ACC112 (cell line): Measurements from ENCODE around the gene POLR2F.
"Not testable (repeated sequence)": the region's sequence is repeated elsewhere in the genome, so short reads cannot be mapped to it uniquely, and the experiment has no call there.

ENCODE experiments used
- H2AFZ ChIP-seq: fragments of 200-600 bp; sonication (generic); one replicate; pipeline ENCODE4 v1.6.0; 2017; ENCODE audit warnings: antibody characterized with exemption, low read length; ENCODE audit not compliant: unreplicated experiment
- H3K27ac ChIP-seq: fragments of 200-600 bp; sonication (generic); 2 replicates; pipeline ENCODE4 v1.5.1; 2014; ENCODE audit warnings: low read depth, mild to moderate bottlenecking, antibody characterized with exemption, low read length, moderate library complexity
- H3K27me3 ChIP-seq: fragments of 200-600 bp; sonication (generic); 2 replicates; pipeline ENCODE4 v1.6.1; 2014; ENCODE audit warnings: mild to moderate bottlenecking, antibody characterized with exemption, low read length, moderate library complexity, mixed read lengths; ENCODE audit not compliant: insufficient read depth
- H3K36me3 ChIP-seq: fragments of 200-600 bp; sonication (generic); 2 replicates; pipeline ENCODE4 v1.6.1; 2016; ENCODE audit warnings: mild to moderate bottlenecking, antibody characterized with exemption, low read length, moderate library complexity, mixed read lengths; ENCODE audit not compliant: insufficient read depth
- H3K4me1 ChIP-seq: fragments of 200-600 bp; sonication (generic); one replicate; pipeline ENCODE4 v1.6.1; 2016; ENCODE audit warnings: low read length, mixed read lengths; ENCODE audit not compliant: insufficient read depth, unreplicated experiment, control insufficient read depth
- H3K4me3 ChIP-seq: fragments of 200-600 bp; sonication (generic); 2 replicates; pipeline ENCODE4 v1.5.1; 2014; ENCODE audit warnings: mild to moderate bottlenecking, low read depth, low read length
- H3K79me2 ChIP-seq: fragments of 200-600 bp; sonication (generic); one replicate; pipeline ENCODE4 v1.6.0; 2016; ENCODE audit warnings: low read length; ENCODE audit not compliant: control insufficient read depth, unreplicated experiment, insufficient read depth

The POLR2F gene

DNA sequence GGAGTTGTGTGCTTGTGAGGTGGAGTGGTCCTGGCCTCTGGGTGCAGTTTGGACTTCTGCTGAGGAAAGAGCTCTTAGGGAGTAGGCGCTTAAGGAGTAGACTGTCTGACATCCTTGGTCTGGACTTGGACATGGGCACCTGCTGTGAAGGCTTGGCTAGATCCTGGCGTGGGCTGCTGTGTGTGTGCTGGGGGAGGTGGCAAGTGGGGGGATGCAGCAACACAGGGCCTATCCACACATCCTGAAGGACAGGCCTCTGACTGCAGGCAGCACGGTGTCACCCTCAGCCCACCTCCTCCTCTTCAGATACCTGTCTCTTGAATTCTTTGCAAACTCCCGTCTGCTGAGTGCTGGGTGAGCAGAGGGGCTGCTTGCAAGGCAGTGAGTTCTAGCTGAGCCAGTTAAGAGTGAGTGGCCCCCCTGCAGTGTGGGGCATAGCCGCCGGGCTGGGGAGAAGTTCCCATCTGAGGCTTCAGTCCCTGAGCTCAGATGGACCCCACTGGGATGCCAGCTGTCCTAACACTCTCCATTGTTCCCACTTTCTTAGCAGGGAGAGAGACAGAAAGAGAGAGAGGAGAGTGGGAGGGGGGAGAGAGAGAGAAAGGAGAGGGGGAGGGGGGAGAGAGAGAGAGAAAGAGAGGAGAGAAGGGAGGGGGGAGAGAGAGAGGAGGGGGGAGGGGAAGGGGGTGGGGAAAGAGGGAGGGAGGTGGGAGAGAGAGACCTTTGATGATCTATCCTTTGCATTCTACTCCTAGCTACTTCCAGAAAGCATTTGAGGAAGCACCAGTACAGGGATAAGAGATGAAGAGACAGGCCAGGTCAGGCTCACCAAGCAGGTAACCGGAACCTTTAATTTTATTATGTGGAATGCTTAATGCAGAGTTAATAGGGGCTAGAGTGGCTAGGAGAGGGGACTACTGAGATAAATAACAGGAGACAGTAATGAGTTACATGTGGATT lies 18.3 kb downstream of the POLR2F start:
- H3K27ac ChIP-seq: no peak overlapping the region
- no peaks in the 10 kb centered on the region for H3K4me1 ChIP-seq
- H3K4me3 ChIP-seq: no peak overlapping the region
- no peaks in the 10 kb centered on the region for H3K27me3 ChIP-seq
- no peaks in the 10 kb centered on the region for H3K79me2 ChIP-seq
- H2AFZ ChIP-seq: no peak overlapping the region
- H3K36me3 ChIP-seq: no peaks in the 10 kb centered on the region

GRCh38 chr22:37972527-37972926 lies 19.0 kb downstream of the POLR2F start:
- no peaks in the 10 kb centered on the region for H3K36me3 ChIP-seq
- H3K27me3 ChIP-seq: no peaks in the 10 kb centered on the region
- no peak overlapping the region for H3K27ac ChIP-seq
- H2AFZ ChIP-seq: no peak overlapping the region
- H3K4me1 ChIP-seq: no peaks in the 10 kb centered on the region
- no peak overlapping the region for H3K4me3 ChIP-seq
- no peaks in the 10 kb centered on the region for H3K79me2 ChIP-seq

DNA sequence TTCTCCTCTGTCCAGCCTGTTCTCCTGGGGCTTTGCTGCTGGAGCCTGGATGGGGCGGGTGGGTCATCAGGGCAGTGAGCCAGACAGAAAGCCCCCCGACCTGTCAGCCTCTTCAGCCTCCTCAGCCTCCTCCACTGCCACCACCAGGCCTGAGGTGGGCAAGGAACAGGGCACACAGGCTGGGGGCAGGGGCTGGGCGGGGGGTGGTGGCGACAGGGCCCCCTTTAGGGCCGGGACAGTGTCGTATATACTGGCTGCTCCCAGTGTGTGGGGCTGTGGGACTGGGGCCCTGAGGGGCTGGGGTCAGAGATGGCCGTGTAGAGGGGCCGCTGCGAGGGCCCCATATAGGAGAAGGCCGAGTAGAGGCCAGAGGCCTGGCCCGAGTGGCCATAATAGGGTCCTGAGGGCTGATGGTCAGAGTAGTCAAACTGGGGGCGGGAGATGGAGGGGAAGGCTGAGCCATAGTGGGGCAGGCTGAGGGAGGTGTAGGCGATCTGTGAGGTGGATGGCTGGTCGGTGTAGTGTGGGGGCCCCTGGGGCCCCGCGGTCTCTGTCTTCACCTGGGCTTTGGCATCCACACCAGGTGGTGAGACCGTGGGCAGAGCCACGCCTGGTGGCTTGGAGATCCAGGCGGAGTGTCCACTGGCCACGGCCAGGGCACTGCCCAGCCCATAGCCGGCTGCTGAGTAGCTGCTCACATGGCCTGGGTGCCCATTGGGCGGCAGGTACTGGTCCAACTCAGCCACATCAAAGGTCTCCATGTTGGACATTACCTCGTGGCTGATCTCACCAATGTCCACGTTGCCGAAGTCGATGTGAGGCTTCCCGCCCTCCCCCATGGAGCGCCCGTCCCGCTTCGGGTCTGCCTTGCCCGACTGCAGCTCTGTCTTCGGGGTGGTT lies 20.0 kb downstream of the POLR2F start:
- no peak overlapping the region for H3K27ac ChIP-seq
- no peaks in the 10 kb centered on the region for H3K27me3 ChIP-seq
- no peak overlapping the region for H2AFZ ChIP-seq
- H3K4me3 ChIP-seq: no peak overlapping the region
- H3K4me1 ChIP-seq: no peaks in the 10 kb centered on the region
- no peaks in the 10 kb centered on the region for H3K79me2 ChIP-seq
- no peaks in the 10 kb centered on the region for H3K36me3 ChIP-seq

DNA sequence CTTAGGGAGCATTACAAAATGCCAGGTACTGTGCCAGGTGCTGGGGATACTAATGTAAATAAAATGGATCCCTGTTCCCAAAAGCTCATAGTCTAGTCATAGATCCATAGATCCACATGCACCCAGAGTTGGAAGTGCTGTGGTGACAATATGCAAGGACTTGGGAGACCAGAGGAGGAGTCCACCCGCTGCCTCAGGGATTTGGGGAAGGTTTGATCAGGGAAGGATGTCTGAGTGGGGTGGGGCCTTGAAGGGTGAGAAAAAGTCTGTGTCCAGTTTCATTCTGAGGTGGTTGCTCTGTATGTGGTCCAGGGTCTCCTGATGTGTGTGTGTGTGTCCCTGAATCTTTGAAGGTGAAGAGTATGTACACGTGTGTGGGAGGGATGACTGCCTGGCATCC lies 21.7 kb downstream of the POLR2F start:
- no peaks in the 10 kb centered on the region for H3K79me2 ChIP-seq

GRCh38 chr22:37976022-37976421 lies 22.5 kb downstream of the POLR2F start:
- H3K27ac ChIP-seq, H3K36me3 ChIP-seq, H3K4me1 ChIP-seq, H3K79me2 ChIP-seq, H3K27me3 ChIP-seq, H3K4me3 ChIP-seq, H2AFZ ChIP-seq: not testable (repeated sequence)

More for the DNA sequence above, 21.7 kb downstream of the POLR2F start:
- Histone ChIP-seq H3K4me3 (no peak overlapping the region), H3K4me1 (no peaks in the 10 kb centered on the region), H3K27me3 (no peaks in the 10 kb centered on the region), H2AFZ (no peak overlapping the region), H3K27ac (no peak overlapping the region), H3K36me3 (no peaks in the 10 kb centered on the region)

GRCh38 chr22:37976547-37976946 lies 23.0 kb downstream of the POLR2F start:
- no peaks in the 10 kb centered on the region for H3K27me3 ChIP-seq
- no peak overlapping the region for H2AFZ ChIP-seq
- no peaks in the 10 kb centered on the region for H3K36me3 ChIP-seq
- H3K4me3 ChIP-seq: no peak overlapping the region
- no peaks in the 10 kb centered on the region for H3K79me2 ChIP-seq
- H3K4me1 ChIP-seq: no peaks in the 10 kb centered on the region
- H3K27ac ChIP-seq: no peak overlapping the region

DNA sequence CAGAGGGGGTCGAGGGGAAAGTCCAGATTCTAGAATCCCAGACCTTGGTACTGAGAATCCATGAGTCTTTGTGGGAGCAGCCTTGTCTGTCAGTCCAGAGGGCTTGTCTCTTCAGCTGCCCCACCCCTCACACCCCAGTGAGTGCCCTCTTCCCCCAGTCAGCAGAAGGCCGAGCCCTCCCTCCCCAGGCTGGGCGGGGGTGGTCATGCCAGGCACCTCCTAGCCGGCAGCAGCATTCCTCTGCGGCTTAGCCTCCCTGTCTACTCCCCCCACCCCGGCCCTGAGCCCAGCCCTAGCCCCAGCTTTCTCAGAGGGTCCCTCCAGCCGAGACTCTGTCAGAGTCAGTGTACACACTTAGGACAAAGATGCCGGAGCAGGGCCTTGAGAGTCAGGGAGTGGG lies 26.3 kb downstream of the POLR2F start:
- Histone ChIP-seq H3K4me3 (no peak overlapping the region), H3K4me1 (no peaks in the 10 kb centered on the region), H2AFZ (no peak overlapping the region), H3K27me3 (no peaks in the 10 kb centered on the region), H3K36me3 (no peaks in the 10 kb centered on the region), H3K79me2 (no peaks in the 10 kb centered on the region), H3K27ac (no peak overlapping the region)

GRCh38 chr22:37981282-37982011 lies 27.9 kb downstream of the POLR2F start:
- Histone ChIP-seq H3K4me1 (no peaks in the 10 kb centered on the region), H3K27me3 (no peaks in the 10 kb centered on the region), H3K36me3 (no peaks in the 10 kb centered on the region), H3K79me2 (no peaks in the 10 kb centered on the region), H2AFZ (no peak overlapping the region), H3K4me3 (no peak overlapping the region), H3K27ac (no peak overlapping the region)

- no peaks in the 10 kb centered on the region for H3K36me3 ChIP-seq
- H3K79me2 ChIP-seq: no peaks in the 10 kb centered on the region
- no peak overlapping the region for H2AFZ ChIP-seq
- H3K27ac ChIP-seq: no peak overlapping the region
- no peaks in the 10 kb centered on the region for H3K4me1 ChIP-seq
- no peak overlapping the region for H3K4me3 ChIP-seq
- H3K27me3 ChIP-seq: no peaks in the 10 kb centered on the region
These were observed 28.8 kb downstream of the POLR2F start for GRCh38 chr22:37982151-37982785.
